SU-DHL-6 (cell line): ENCODE results near the gene AGL.

Source experiments
- H2AFZ ChIP-seq: fragments of 200-600 bp; sonication (generic); 2 replicates; pipeline ENCODE4 v1.6.1; 2014; ENCODE audit warnings: low read depth, mild to moderate bottlenecking, moderate library complexity, mixed read lengths, antibody characterized with exemption, low read length; ENCODE audit not compliant: severe bottlenecking
- H3F3A ChIP-seq: fragments of 200-600 bp; shearing (Covaris generic); 2 replicates; pipeline ENCODE4 v1.6.0; 2016; ENCODE audit warnings: antibody characterized with exemption, mild to moderate bottlenecking; ENCODE audit not compliant: insufficient read depth
- H3K27ac ChIP-seq: fragments of 200-600 bp; sonication (generic); 2 replicates; pipeline ENCODE4 v1.5.1; 2016; ENCODE audit warnings: low read depth, mild to moderate bottlenecking, low read length, moderate library complexity, mixed read lengths
- H3K27me3 ChIP-seq: fragments of 200-600 bp; sonication (generic), shearing (Covaris generic); 2 replicates; pipeline ENCODE4 v1.6.0; 2014; ENCODE audit warnings: mild to moderate bottlenecking, low read length
- H3K36me3 ChIP-seq: fragments of 200-600 bp; sonication (generic); 2 replicates; pipeline ENCODE4 v1.6.1; 2014; ENCODE audit warnings: mild to moderate bottlenecking, low read length, mixed read lengths
- H3K4me2 ChIP-seq: fragments of 300-600, 200-600 bp; shearing (Covaris generic), sonication (generic); 2 replicates; pipeline ENCODE4 v1.6.0; 2014; ENCODE audit warnings: low read length, low read depth, mild to moderate bottlenecking; ENCODE audit not compliant: poor library complexity, severe bottlenecking
- H3K4me3 ChIP-seq: fragments of 200-600 bp; sonication (generic); 2 replicates; pipeline ENCODE4 v1.5.1; 2014; ENCODE audit warnings: antibody characterized with exemption, low read length, mild to moderate bottlenecking, mixed read lengths; ENCODE audit not compliant: insufficient read depth, poor library complexity, severe bottlenecking
- H3K79me2 ChIP-seq: fragments of 200-600 bp; sonication (generic); 2 replicates; pipeline ENCODE4 v1.6.1; 2014; ENCODE audit warnings: mild to moderate bottlenecking, low read length, moderate library complexity; ENCODE audit not compliant: insufficient read depth
- H3K9ac ChIP-seq: fragments of 200-600 bp; sonication (generic); 2 replicates; pipeline ENCODE4 v1.7.0; 2014; ENCODE audit warnings: mild to moderate bottlenecking, low read length
- H3K9me2 ChIP-seq: fragments of 200-600 bp; sonication (generic); replicated peaks from 2 replicates; pipeline ENCODE4 v1.6.1; 2014; ENCODE audit warnings: low read length; ENCODE audit not compliant: insufficient read depth
- H3K9me3 ChIP-seq: fragments of 200-600 bp; sonication (generic); 2 replicates; pipeline ENCODE4 v1.6.1; 2014; ENCODE audit warnings: low read length, mixed read lengths; ENCODE audit not compliant: insufficient read depth
- H4K20me1 ChIP-seq: fragments of 200-600 bp; sonication (generic); 2 replicates; pipeline ENCODE4 v1.6.1; 2014; ENCODE audit warnings: low read depth, mild to moderate bottlenecking, antibody characterized with exemption, low read length, moderate library complexity, mixed read lengths
- CTCF ChIP-seq: fragments of 200-600 bp; sonication (generic); IDR thresholded peaks from one replicate; pipeline ENCODE4 v1.5.1; 2017; ENCODE audit warnings: antibody characterized with exemption, mild to moderate bottlenecking, low read length, moderate library complexity; ENCODE audit not compliant: insufficient read depth, poor library complexity, severe bottlenecking
- EZH2phosphoT487 ChIP-seq: fragments of 200-600 bp; sonication (generic), shearing (Covaris generic); conservative IDR thresholded peaks from 2 replicates; pipeline ENCODE4 v1.6.1; 2018; ENCODE audit warnings: mild to moderate bottlenecking, antibody characterized with exemption, low read length, moderate library complexity, mixed read lengths

Gene AGL

DNA sequence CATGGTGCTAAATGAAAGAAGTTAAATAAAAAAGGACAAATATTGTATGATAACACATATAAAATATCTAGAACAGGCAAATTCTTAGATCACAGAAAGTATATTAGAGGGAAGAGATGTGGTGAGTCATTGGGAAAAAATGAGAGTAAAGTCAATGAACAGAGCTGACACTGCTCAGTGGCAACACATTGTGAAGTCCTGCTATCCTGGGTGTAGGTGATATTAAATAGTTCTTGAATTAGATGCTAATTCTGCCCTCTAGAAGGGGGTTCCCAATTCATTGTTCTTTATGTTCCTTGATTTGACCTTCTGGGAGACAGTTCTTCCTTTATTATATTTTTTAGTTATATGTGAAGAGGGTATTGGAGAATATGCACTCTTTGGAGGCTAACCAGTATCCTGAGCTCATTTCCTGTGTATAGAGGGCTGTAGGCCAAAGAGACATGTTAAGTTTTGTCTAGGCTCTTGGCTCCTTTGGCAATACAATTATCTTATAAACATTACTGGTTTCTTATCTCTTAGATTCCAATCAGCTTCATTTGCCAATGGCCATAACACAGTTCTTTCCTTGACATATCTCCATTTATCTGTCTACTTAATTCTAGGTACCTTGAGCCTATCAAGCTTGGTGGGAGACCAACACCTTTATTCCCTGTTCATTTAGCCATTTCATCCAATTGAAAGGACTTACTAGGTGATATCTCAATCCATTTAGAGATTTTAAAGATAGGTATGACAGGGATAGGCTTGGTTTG, 113.1 kb downstream of the AGL start:
- no peaks in the 10 kb centered on the region for H3F3A ChIP-seq
- H3K79me2 ChIP-seq = no peaks in the 10 kb centered on the region
- H2AFZ ChIP-seq = no peak overlapping the region
- H4K20me1 ChIP-seq = no peaks in the 10 kb centered on the region
- no peak overlapping the region for H3K27ac ChIP-seq
- H3K4me3 ChIP-seq = no peak overlapping the region
- no peaks in the 10 kb centered on the region for H3K9me2 ChIP-seq
- no peak for TF ChIP-seq CTCF
- TF ChIP-seq EZH2phosphoT487 = no peak
- H3K9ac ChIP-seq = no peak overlapping the region
- H3K27me3 ChIP-seq = no peaks in the 10 kb centered on the region
- no peaks in the 10 kb centered on the region for H3K36me3 ChIP-seq
- H3K4me2 ChIP-seq = no peak overlapping the region
- no peaks in the 10 kb centered on the region for H3K9me3 ChIP-seq

- H3K27ac ChIP-seq = no peak overlapping the region
- no peaks in the 10 kb centered on the region for H3K9me2 ChIP-seq
- no peaks in the 10 kb centered on the region for H3K9me3 ChIP-seq
- no peak overlapping the region for H3K9ac ChIP-seq
- H3F3A ChIP-seq = no peaks in the 10 kb centered on the region
- no peak overlapping the region for H3K4me2 ChIP-seq
- TF ChIP-seq EZH2phosphoT487 (no peak), CTCF (no peak)
- no peaks in the 10 kb centered on the region for H3K36me3 ChIP-seq
- no peaks in the 10 kb centered on the region for H4K20me1 ChIP-seq
- H3K4me3 ChIP-seq = no peak overlapping the region
- H3K27me3 ChIP-seq = no peaks in the 10 kb centered on the region
- no peaks in the 10 kb centered on the region for H3K79me2 ChIP-seq
- no peak overlapping the region for H2AFZ ChIP-seq
These were observed 114.6 kb downstream of the AGL start for GRCh38 chr1:99964806-99965205.

GRCh38 chr1:99965646-99966375, 115.7 kb downstream of the AGL start:
- no peaks in the 10 kb centered on the region for H3F3A ChIP-seq
- no peak overlapping the region for H2AFZ ChIP-seq
- no peak overlapping the region for H3K4me3 ChIP-seq
- no peak overlapping the region for H3K4me2 ChIP-seq
- no peak overlapping the region for H3K9ac ChIP-seq
- no peaks in the 10 kb centered on the region for H3K9me3 ChIP-seq
- H3K36me3 ChIP-seq = no peaks in the 10 kb centered on the region
- peaks cover 6% of the 10 kb centered on the region for H3K79me2 ChIP-seq
- H3K9me2 ChIP-seq = no peaks in the 10 kb centered on the region
- H3K27ac ChIP-seq = no peak overlapping the region
- no peaks in the 10 kb centered on the region for H3K27me3 ChIP-seq
- TF ChIP-seq CTCF (no peak), EZH2phosphoT487 (no peak)
- no peaks in the 10 kb centered on the region for H4K20me1 ChIP-seq
